Ovary (tissue), 3 donors: ENCODE results near the gene DLEU7.

Experiments
- EP300 ChIP-seq: sonication (generic); formaldehyde crosslinking; IDR thresholded peaks from one replicate; pipeline ENCODE4 v1.6.1; 2017; ENCODE audit warnings: antibody characterized with exemption
- POLR2A ChIP-seq: fragments of 450-650 bp; IDR thresholded peaks from one replicate; pipeline ENCODE4 v1.6.1; 2017; ENCODE audit warnings: antibody characterized with exemption, mild to moderate bottlenecking, moderate library complexity
- TF ChIP-seq, protein P1 (sequence below), 3 donors: fragments of 450-650 bp in 2 of 3; fragments of 200-600 bp in 1 of 3; IDR thresholded peaks; one replicate each; pipeline versions ENCODE4 v1.5.1 to v1.8.0; 2016 to 2022; ENCODE audit warnings: antibody characterized with exemption in 3 of 3, mild to moderate bottlenecking in 1 of 3
- donor health status: DM: no; HTN: no; CAD: no.

DNA sequence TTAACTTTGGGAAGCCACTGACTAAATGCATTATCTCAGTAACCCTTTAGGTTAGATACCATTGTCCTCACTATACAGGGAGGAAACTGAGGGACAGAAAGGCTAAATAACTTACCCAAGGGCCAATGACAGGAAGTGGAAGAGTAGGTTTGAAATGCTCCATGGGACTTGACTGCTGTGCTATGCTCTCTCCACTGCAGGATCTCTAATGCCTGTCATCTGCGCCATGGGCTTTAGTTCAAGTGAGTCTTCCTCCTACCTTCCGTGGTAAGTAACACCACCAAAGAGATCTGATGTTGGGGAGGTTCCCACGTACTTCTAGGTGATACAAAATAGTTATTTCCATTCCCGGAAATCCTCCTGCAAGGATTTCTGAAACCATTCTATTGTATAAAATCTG is 3.7 kb downstream of the DLEU7 start:
- TF ChIP-seq, protein P1, sequence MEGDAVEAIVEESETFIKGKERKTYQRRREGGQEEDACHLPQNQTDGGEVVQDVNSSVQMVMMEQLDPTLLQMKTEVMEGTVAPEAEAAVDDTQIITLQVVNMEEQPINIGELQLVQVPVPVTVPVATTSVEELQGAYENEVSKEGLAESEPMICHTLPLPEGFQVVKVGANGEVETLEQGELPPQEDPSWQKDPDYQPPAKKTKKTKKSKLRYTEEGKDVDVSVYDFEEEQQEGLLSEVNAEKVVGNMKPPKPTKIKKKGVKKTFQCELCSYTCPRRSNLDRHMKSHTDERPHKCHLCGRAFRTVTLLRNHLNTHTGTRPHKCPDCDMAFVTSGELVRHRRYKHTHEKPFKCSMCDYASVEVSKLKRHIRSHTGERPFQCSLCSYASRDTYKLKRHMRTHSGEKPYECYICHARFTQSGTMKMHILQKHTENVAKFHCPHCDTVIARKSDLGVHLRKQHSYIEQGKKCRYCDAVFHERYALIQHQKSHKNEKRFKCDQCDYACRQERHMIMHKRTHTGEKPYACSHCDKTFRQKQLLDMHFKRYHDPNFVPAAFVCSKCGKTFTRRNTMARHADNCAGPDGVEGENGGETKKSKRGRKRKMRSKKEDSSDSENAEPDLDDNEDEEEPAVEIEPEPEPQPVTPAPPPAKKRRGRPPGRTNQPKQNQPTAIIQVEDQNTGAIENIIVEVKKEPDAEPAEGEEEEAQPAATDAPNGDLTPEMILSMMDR (IDR thresholded peaks at IDR 0.05), result no peak
- no peak for TF ChIP-seq POLR2A
- TF ChIP-seq EP300, result no peak
